GM23248 (cell line): ENCODE measurements around the gene BRD2. TPM values are rescaled to one million over a fixed set of nuclear protein-coding genes. Genes with fewer than 3 reads are reported as not detected.

Experiments
- DNase-seq: peaks from one replicate; pipeline ENCODE4 v3.0.0-alpha.2; 2015
- H2AFZ ChIP-seq: fragments of 200-600 bp; sonication (generic); 2 replicates; pipeline ENCODE4 v1.6.1; 2016; ENCODE audit warnings: antibody characterized with exemption
- H3F3A ChIP-seq: fragments of 200-600 bp; sonication (generic); 2 replicates; pipeline ENCODE4 v1.6.1; 2016; ENCODE audit warnings: mild to moderate bottlenecking, antibody characterized with exemption, mixed run types; ENCODE audit not compliant: insufficient read depth
- H3K27ac ChIP-seq: fragments of 200-600 bp; sonication (generic); 2 replicates; pipeline ENCODE4 v1.5.1; 2016; ENCODE audit warnings: mild to moderate bottlenecking
- H3K27me3 ChIP-seq: fragments of 200-600 bp; sonication (generic); replicated peaks from 2 replicates; pipeline ENCODE4 v1.6.1; 2016; ENCODE audit warnings: mild to moderate bottlenecking; ENCODE audit not compliant: insufficient read depth
- H3K36me3 ChIP-seq: fragments of 200-600 bp; sonication (generic); 2 replicates; pipeline ENCODE4 v1.6.1; 2016; ENCODE audit warnings: low read depth, mild to moderate bottlenecking
- H3K4me1 ChIP-seq: fragments of 200-600 bp; sonication (generic); 2 replicates; pipeline ENCODE4 v1.6.1; 2016; ENCODE audit warnings: mild to moderate bottlenecking; ENCODE audit not compliant: insufficient read depth
- H3K4me2 ChIP-seq: fragments of 200-600 bp; sonication (generic); one replicate; pipeline ENCODE4 v1.6.1; 2016; ENCODE audit warnings: mild to moderate bottlenecking; ENCODE audit not compliant: unreplicated experiment
- H3K4me3 ChIP-seq: fragments of 200-600 bp; sonication (generic); 2 replicates; pipeline ENCODE4 v1.5.1; 2016; ENCODE audit warnings: mild to moderate bottlenecking
- H3K79me2 ChIP-seq: fragments of 200-600 bp; sonication (generic); 2 replicates; pipeline ENCODE4 v1.6.1; 2016; ENCODE audit warnings: mild to moderate bottlenecking; ENCODE audit not compliant: insufficient read depth
- H3K9ac ChIP-seq: fragments of 200-600 bp; sonication (generic); 2 replicates; pipeline ENCODE4 v1.6.1; 2016; ENCODE audit warnings: mild to moderate bottlenecking
- H3K9me2 ChIP-seq: fragments of 200-600 bp; sonication (generic); 2 replicates; pipeline ENCODE4 v1.6.1; 2016; ENCODE audit warnings: mixed run types, mild to moderate bottlenecking, moderate library complexity; ENCODE audit not compliant: insufficient read depth
- H3K9me3 ChIP-seq: fragments of 200-600 bp; sonication (generic); one replicate; pipeline ENCODE4 v1.6.1; 2017; ENCODE audit warnings: low read depth
- H4K20me1 ChIP-seq: fragments of 200-600 bp; sonication (generic); 2 replicates; pipeline ENCODE4 v1.6.0; 2016; ENCODE audit not compliant: insufficient read depth
- EZH2 ChIP-seq: fragments of 200-600 bp; sonication (generic); IDR thresholded peaks from 2 replicates; pipeline ENCODE4 v1.6.1; 2018; ENCODE audit warnings: antibody characterized with exemption, mild to moderate bottlenecking; ENCODE audit not compliant: insufficient read depth, poor library complexity, severe bottlenecking
- EZH2phosphoT487 ChIP-seq: fragments of 200-600 bp; sonication (generic); IDR thresholded peaks from 2 replicates; pipeline ENCODE4 v1.6.1; 2018; ENCODE audit warnings: antibody characterized with exemption, moderate library complexity, mild to moderate bottlenecking, low read depth; ENCODE audit not compliant: insufficient read depth
- whole genome bisulfite sequencing, 2 experiments: methylation state at CpG; one replicate each; pipeline ENCODE4 v1.1.6; 2015 to 2017; ENCODE audit warnings: low lambda C conversion rate in 2 of 2, low coverage in 1 of 2; ENCODE audit errors: missing lambda C conversion rate in 2 of 2; 5-methylcytosine and 5-hydroxymethylcytosine counted together
- in situ Hi-C: fragments of 300-500 bp; cut with MboI; formaldehyde crosslinking; loops from 2 replicates; pipeline ENCODE4 v1.15.0; 2020
- polyA plus RNA-seq: library from polyadenylated mRNA; unstranded; fragments of >200 nt; fragmentation: Nextera tagmentation; extraction: Ambion mirVana; gene quantifications from 2 replicates; pipeline ENCODE4 v1.2.1, GENCODE V29; 2016
- total RNA-seq: library from RNA; depleted of rRNA; stranded (reverse); fragments of >200 nt; shearing (Covaris generic); gene quantifications from 2 replicates; pipeline ENCODE4 v1.2.3, GENCODE V29; 2014

BRD2 gene
- total and polyA plus RNA-seq, 2 experiments from 2014 or later = 85.4 to 105 TPM

DNA sequence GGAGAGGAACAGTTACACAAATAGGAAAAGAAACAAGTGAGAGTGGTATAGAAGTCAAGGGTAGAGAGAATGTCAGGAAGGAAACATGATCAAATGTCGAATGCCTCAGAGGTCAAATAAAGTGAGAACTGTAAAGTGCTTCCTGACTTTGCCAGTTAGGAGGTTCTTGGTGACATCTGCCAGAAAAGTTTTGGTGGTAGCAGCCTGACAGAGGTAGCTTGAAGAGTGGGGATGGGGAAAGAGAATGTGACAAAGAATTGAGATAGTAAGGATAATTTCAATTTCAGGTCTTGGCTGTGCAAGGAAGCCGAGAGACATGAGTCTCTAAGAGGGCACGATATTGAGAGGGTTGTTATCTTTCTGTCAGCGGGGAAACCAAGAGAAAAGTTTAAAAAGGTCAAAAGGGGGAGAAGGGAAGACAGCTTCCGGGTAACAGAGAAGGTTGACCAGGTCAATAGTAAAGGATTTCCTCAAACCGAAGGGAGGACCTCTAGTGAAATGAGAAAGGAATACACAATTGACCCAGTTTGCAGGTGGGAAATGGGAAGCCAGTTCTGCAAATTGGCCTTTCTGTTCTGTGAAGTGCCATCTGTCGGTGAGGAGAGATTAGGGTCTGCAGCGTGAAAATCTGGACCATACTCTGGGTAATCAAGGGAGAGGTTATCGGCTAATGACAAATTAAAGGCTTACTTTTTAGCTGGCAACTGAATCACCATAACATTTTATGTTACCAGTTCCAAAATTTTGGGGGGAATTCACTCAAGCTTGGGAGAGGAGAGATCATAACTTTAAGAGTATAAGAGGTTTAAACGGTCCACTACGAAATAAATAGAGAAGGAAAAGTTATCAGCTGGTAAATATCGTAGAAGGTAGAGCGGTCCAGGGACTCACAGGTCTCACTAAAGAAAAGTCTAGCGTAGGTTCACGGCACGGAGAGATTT, 973 bp upstream of the BRD2 start:
- peak overlapping the region; percentile 87 for H3K4me3 ChIP-seq

DNA sequence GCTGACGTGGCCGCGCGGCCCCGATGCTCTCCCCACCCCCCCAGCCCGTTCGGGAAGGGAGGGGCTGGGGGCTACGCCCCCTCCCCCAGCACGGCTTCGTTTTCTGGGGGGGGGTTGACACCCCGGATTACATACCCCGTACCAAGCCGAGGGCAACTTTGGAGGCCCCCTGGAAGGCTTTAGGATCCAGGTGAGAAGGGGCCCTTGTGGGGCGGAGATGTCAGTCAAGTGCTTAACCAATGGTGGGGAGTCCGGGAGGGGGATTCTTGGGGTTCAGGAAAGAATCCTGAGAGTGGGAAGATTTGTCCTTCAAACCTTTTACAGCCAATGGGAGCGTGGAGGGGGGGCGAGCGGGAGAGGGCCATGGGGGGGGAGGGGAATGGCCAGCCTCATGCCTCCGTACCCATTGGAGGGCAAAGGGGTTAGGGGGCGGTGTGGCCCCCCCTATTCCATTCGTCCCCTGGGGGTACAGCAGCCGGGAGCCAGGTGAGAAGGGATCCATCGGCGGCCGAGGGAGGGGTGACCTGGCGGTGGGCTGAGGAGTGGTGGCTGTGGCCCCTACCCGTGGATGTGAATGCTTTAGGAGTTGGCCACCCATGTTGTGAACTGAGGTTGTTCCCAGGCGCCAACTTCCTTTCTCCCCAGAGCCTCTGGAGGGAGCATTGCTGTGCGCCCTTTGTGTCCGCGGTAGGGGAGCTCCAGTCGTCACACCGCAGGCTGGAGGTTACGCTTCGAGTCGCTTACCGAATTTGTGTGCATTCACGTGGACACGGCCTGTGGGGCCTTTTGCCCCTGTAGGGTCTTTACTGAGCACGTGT, 682 bp downstream of the BRD2 start:
- H3K79me2 ChIP-seq = peaks cover 62% of the 10 kb centered on the region
- no peaks in the 10 kb centered on the region for H3K9me2 ChIP-seq

More for the DNA sequence above, 973 bp upstream of the BRD2 start:
- Histone ChIP-seq H3K4me2 (peak overlapping the region; percentile 99), H3K9me3 (no peaks in the 10 kb centered on the region), H3K36me3 (no peaks in the 10 kb centered on the region; the same call in 1 of the 2 replicates), H3K9ac (peak overlapping the region; percentile 99), H2AFZ (peak overlapping the region; percentile 68), H3K9me2 (no peaks in the 10 kb centered on the region), H3K79me2 (peaks cover 62% of the 10 kb centered on the region), H3F3A (peaks cover 16% of the 10 kb centered on the region), H4K20me1 (peaks cover under 1% of the 10 kb centered on the region; the same call in 1 of the 2 replicates), H3K27ac (peak overlapping the region; percentile 100), H3K4me1 (peaks cover 20% of the 10 kb centered on the region), H3K27me3 (no peaks in the 10 kb centered on the region)
- in situ Hi-C loops = no loop called here
- WGBS, 2 experiments = 5% methylated on average over 16 of the region's 16 CpGs
- DNase-seq = peak; percentile 58
- TF ChIP-seq EZH2phosphoT487 (no peak), EZH2 (no peak)

DNA sequence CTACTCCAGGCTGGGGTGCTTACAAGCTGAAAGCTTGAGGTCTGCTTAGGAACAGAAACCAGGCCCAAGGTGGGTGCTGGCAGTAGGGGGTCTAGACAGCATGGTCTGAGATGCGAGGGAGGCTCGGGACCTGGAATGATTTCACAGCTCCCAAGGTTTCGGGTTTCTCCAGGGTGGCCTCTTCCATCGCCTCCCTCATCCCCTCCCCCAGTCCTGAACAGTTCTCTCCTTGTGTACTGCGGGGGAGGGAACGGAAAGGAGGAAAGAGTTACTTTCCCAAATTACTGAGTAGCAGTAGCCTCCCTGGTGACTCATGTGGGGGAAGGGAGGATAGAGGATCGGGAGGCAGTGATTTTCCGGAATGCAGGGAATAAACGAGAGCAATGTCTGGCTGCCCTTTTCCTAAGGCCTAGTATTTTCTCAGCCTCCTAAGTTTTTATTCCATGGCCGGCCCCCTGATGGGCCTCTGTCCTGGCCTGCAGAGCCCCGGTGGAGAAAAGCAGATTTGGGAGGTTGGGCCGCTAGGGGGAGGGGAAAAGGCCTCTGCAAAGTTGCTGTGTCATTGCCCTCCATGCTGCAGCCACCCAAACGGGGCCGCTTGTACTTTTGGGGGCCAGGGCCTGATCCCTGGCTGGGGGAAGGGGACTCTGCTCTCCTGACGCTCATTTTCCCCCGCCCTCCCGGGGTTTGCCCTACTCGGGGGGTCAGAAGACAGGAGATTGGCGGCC, 1.5 kb downstream of the BRD2 start:
- no peak for TF ChIP-seq EZH2phosphoT487
- TF ChIP-seq EZH2 = no peak
- Histone ChIP-seq H3K9me2 (no peaks in the 10 kb centered on the region), H3K79me2 (peaks cover 62% of the 10 kb centered on the region), H3K4me3 (peak overlapping the region; percentile 87), H2AFZ (no peak overlapping the region), H3K9me3 (no peaks in the 10 kb centered on the region), H4K20me1 (peaks cover 22% of the 10 kb centered on the region), H3F3A (peaks cover 38% of the 10 kb centered on the region), H3K36me3 (peaks cover 24% of the 10 kb centered on the region), H3K4me1 (peaks cover 20% of the 10 kb centered on the region), H3K4me2 (peak overlapping the region; percentile 96), H3K9ac (peak overlapping the region; percentile 99), H3K27me3 (no peaks in the 10 kb centered on the region), H3K27ac (peak overlapping the region; percentile 100)
- 0 to 1% methylated on average over 17 to 19 of the region's 19 CpGs for WGBS, 2 experiments
- DNase-seq = peak; percentile 98
- in situ Hi-C loops = no loop called here

More for the DNA sequence above, 682 bp downstream of the BRD2 start:
- H3K27ac ChIP-seq = peak overlapping the region; percentile 100
- DNase-seq = peak; percentile 91
- H3K27me3 ChIP-seq = no peaks in the 10 kb centered on the region
- peaks cover 31% of the 10 kb centered on the region for H3F3A ChIP-seq
- H3K9ac ChIP-seq = peak overlapping the region; percentile 99
- H3K4me3 ChIP-seq = peak overlapping the region; percentile 87
- H3K4me2 ChIP-seq = peak overlapping the region; percentile 96
- H2AFZ ChIP-seq = no peak overlapping the region
- 1% methylated on average over 23 to 38 of the region's 40 CpGs for WGBS, 2 experiments
- H4K20me1 ChIP-seq = peaks cover 14% of the 10 kb centered on the region; the same call in 1 of the 2 replicates
- no peak for TF ChIP-seq EZH2
- peaks cover 16% of the 10 kb centered on the region; the same call in 1 of the 2 replicates for H3K36me3 ChIP-seq
- in situ Hi-C loops = no loop called here
- no peaks in the 10 kb centered on the region for H3K9me3 ChIP-seq
- peaks cover 20% of the 10 kb centered on the region for H3K4me1 ChIP-seq
